A673 (cell line): ENCODE results near the gene CLSTN3. TPM values are rescaled to one million over a fixed set of nuclear protein-coding genes. Genes with fewer than 3 reads are reported as not detected.

ENCODE experiments used
- BruUV-seq: library from RNA; stranded (reverse); fragments of 400-500 nt; replicated peaks from 2 replicates; lab custom pipeline; 2021; lab: Mats Ljungman, UMichigan
- CTCF ChIA-PET: fragments of 300-600 bp; sonication (Branson Sonifier 250); formaldehyde crosslinking; loops from one replicate; lab custom pipeline; 2022; ENCODE audit warnings: antibody characterized with exemption; lab: Charles Lee
- POLR2A ChIA-PET: fragments of 300-600 bp; sonication (Branson Sonifier 250); formaldehyde crosslinking; loops from one replicate; lab custom pipeline; 2022; ENCODE audit warnings: antibody characterized with exemption; ENCODE audit not compliant: low non-redundant PET; lab: Charles Lee
- DNase-seq: peaks from one replicate; pipeline ENCODE4 v3.0.0-alpha.2; 2015; ENCODE audit warnings: low spot score
- H3K27ac ChIP-seq: fragments of 200-600 bp; sonication (generic); 2 replicates; pipeline ENCODE4 v1.5.1; 2016; ENCODE audit warnings: mixed run types, low read depth, mild to moderate bottlenecking, mixed read lengths, antibody characterized with exemption, low read length; ENCODE audit not compliant: poor library complexity, severe bottlenecking
- H3K27me3 ChIP-seq: fragments of 200-600 bp; sonication (generic); replicated peaks from 2 replicates; pipeline ENCODE4 v1.6.1; 2017; ENCODE audit warnings: mixed run types, low read depth, mild to moderate bottlenecking, mixed read lengths, antibody characterized with exemption, low read length; ENCODE audit not compliant: insufficient read depth, poor library complexity
- H3K36me3 ChIP-seq: fragments of 200-600 bp; sonication (generic); 2 replicates; pipeline ENCODE4 v1.6.1; 2016; ENCODE audit warnings: mixed run types, mild to moderate bottlenecking, mixed read lengths, antibody characterized with exemption, low read length; ENCODE audit not compliant: insufficient read depth, poor library complexity, severe bottlenecking
- H3K4me1 ChIP-seq: fragments of 200-600 bp; sonication (generic); 2 replicates; pipeline ENCODE4 v1.6.1; 2017; ENCODE audit warnings: mixed run types, mild to moderate bottlenecking, mixed read lengths, antibody characterized with exemption, low read length; ENCODE audit not compliant: insufficient read depth, poor library complexity, severe bottlenecking
- H3K4me3 ChIP-seq: fragments of 200-600 bp; sonication (generic); 2 replicates; pipeline ENCODE4 v1.5.1; 2016; ENCODE audit warnings: low read depth, mixed run types, mild to moderate bottlenecking, mixed read lengths, low read length; ENCODE audit not compliant: poor library complexity, severe bottlenecking
- H3K9me3 ChIP-seq: fragments of 200-600 bp; sonication (generic); 2 replicates; pipeline ENCODE4 v1.6.1; 2016; ENCODE audit warnings: mixed run types, low read depth, mild to moderate bottlenecking, mixed read lengths, antibody characterized with exemption, low read length; ENCODE audit not compliant: poor library complexity, severe bottlenecking
- CTCF ChIP-seq: fragments of 300-800, 200-600 bp; sonication (generic); conservative IDR thresholded peaks from 2 replicates; pipeline ENCODE4 v1.5.1; 2017; ENCODE audit warnings: low read depth, mild to moderate bottlenecking, antibody characterized with exemption, low read length, moderate library complexity, mixed read lengths
- EZH2 ChIP-seq: fragments of 200-600 bp; sonication (generic); IDR thresholded peaks from 2 replicates; pipeline ENCODE4 v1.6.1; 2017; ENCODE audit warnings: borderline replicate concordance, low read depth, mild to moderate bottlenecking, mixed read lengths, antibody characterized with exemption, low read length; ENCODE audit not compliant: poor library complexity, severe bottlenecking
- intact Hi-C: fragments of 100-400 bp; cut with micrococcal nuclease; formaldehyde crosslinking; loops from one replicate; pipeline ENCODE4 v1.10.0; 2022; ENCODE audit not compliant: unreplicated experiment
- total RNA-seq: library from RNA; stranded (reverse); gene quantifications from 2 replicates; pipeline ENCODE4 v1.2.3, GENCODE V29; 2021

The CLSTN3 gene
- total RNA-seq, 1 experiment from 2014 or later = 10.7 TPM

GRCh38 chr12:7131502-7131866, 1.3 kb downstream of the CLSTN3 start:
- ChIA-PET CTCF (no interaction called here), POLR2A (no interaction called here)
- H3K36me3 ChIP-seq = no peaks in the 10 kb centered on the region
- peak overlapping the region; percentile 59 for H3K4me3 ChIP-seq
- no peak overlapping the region for H3K27ac ChIP-seq
- intact Hi-C loops = no loop called here
- TF ChIP-seq CTCF = no peak
- TF ChIP-seq EZH2 = no peak
- BruUV-seq = no TSS peak
- no peaks in the 10 kb centered on the region for H3K9me3 ChIP-seq
- H3K4me1 ChIP-seq = no peaks in the 10 kb centered on the region
- no peaks in the 10 kb centered on the region for H3K27me3 ChIP-seq
- DNase-seq = no peak

- Histone ChIP-seq H3K27ac (no peak overlapping the region), H3K36me3 (no peaks in the 10 kb centered on the region), H3K27me3 (no peaks in the 10 kb centered on the region), H3K4me3 (no peak overlapping the region), H3K4me1 (no peaks in the 10 kb centered on the region), H3K9me3 (no peaks in the 10 kb centered on the region)
- ChIA-PET POLR2A (no interaction called here), CTCF (no interaction called here)
- TF ChIP-seq CTCF (no peak), EZH2 (no peak)
- no peak for DNase-seq
- intact Hi-C loops = no loop called here
- BruUV-seq = no TSS peak
Measured at GRCh38 chr12:7134396-7135166, 4.4 kb downstream of the CLSTN3 start.

GRCh38 chr12:7136071-7136470, 5.9 kb downstream of the CLSTN3 start:
- H3K4me1 ChIP-seq = no peaks in the 10 kb centered on the region
- CTCF ChIA-PET = no interaction called here
- DNase-seq = no peak
- TF ChIP-seq CTCF (no peak), EZH2 (no peak)
- intact Hi-C loops = no loop called here
- no peaks in the 10 kb centered on the region for H3K36me3 ChIP-seq
- no TSS peak for BruUV-seq
- H3K27me3 ChIP-seq = no peaks in the 10 kb centered on the region
- no peak overlapping the region for H3K4me3 ChIP-seq
- POLR2A ChIA-PET = no interaction called here
- H3K9me3 ChIP-seq = no peaks in the 10 kb centered on the region
- no peak overlapping the region for H3K27ac ChIP-seq
